Astrocyte (in vitro differentiated cells and primary cell): ENCODE results near the gene PDE4C. TPM values are rescaled to one million over a fixed set of nuclear protein-coding genes. Genes with fewer than 3 reads are reported as not detected.

Experiments used
- DNase-seq: peaks from one replicate; pipeline ENCODE4 v3.0.0-alpha.2; 2010; ENCODE audit warnings: low read depth
- FAIRE-seq: peaks from 2 replicates; lab custom pipeline; 2011; peaks lifted over from hg19 to GRCh38; lab: Jason Lieb, UNC
- H2AFZ ChIP-seq: 2 replicates; pipeline ENCODE4 v1.6.0; 2012; ENCODE audit warnings: low read depth, low read length, inconsistent platforms
- H3K27ac ChIP-seq: 2 replicates; pipeline ENCODE4 v1.5.1; 2011; ENCODE audit warnings: low read depth, low read length, inconsistent platforms
- H3K27me3 ChIP-seq: 2 replicates; pipeline ENCODE4 v1.6.0; 2011; ENCODE audit warnings: low read length, inconsistent platforms; ENCODE audit not compliant: insufficient read depth
- H3K36me3 ChIP-seq: 2 replicates; pipeline ENCODE4 v1.5.1; 2011; ENCODE audit warnings: low read length, inconsistent platforms; ENCODE audit not compliant: insufficient read depth
- H3K4me1 ChIP-seq: 2 replicates; pipeline ENCODE4 v1.5.1; 2011; ENCODE audit warnings: low read length, inconsistent platforms; ENCODE audit not compliant: insufficient read depth
- H3K4me2 ChIP-seq: 2 replicates; pipeline ENCODE4 v1.6.0; 2012; ENCODE audit warnings: low read length, inconsistent platforms
- H3K4me3 ChIP-seq: 2 replicates; pipeline ENCODE4 v1.5.1; 2011; ENCODE audit warnings: low read depth, mild to moderate bottlenecking, low read length, inconsistent platforms; ENCODE audit not compliant: insufficient read depth
- H3K79me2 ChIP-seq: 2 replicates; pipeline ENCODE4 v1.6.0; 2012; ENCODE audit warnings: mild to moderate bottlenecking, low read length, inconsistent platforms; ENCODE audit not compliant: insufficient read depth
- H3K9ac ChIP-seq: 2 replicates; pipeline ENCODE4 v1.6.0; 2012; ENCODE audit warnings: mild to moderate bottlenecking, low read length, inconsistent platforms
- H3K9me3 ChIP-seq: 2 replicates; pipeline ENCODE4 v1.5.1; 2012; ENCODE audit warnings: low read depth, mild to moderate bottlenecking, low read length, inconsistent platforms; ENCODE audit not compliant: insufficient read depth
- H4K20me1 ChIP-seq: 2 replicates; pipeline ENCODE4 v1.6.0; 2012; ENCODE audit warnings: low read length, inconsistent platforms; ENCODE audit not compliant: insufficient read depth
- H3K27ac Mint-ChIP-seq: one replicate; pipeline ENCODE4 v1.8.0; 2021; ENCODE audit warnings: mild to moderate bottlenecking, mixed read lengths; ENCODE audit not compliant: unreplicated experiment
- H3K27me3 Mint-ChIP-seq: one replicate; pipeline ENCODE4 v1.8.0; 2021; ENCODE audit warnings: low read depth, mixed read lengths; ENCODE audit not compliant: unreplicated experiment
- H3K36me3 Mint-ChIP-seq: one replicate; pipeline ENCODE4 v1.8.0; 2021; ENCODE audit warnings: low read depth, mixed read lengths; ENCODE audit not compliant: unreplicated experiment
- H3K4me1 Mint-ChIP-seq: one replicate; pipeline ENCODE4 v1.8.0; 2021; ENCODE audit warnings: low read depth, mixed read lengths; ENCODE audit not compliant: unreplicated experiment
- H3K4me3 Mint-ChIP-seq: one replicate; pipeline ENCODE4 v1.8.0; 2021; ENCODE audit warnings: mild to moderate bottlenecking, moderate library complexity, mixed read lengths; ENCODE audit not compliant: unreplicated experiment
- H3K9me3 Mint-ChIP-seq: one replicate; pipeline ENCODE4 v1.8.0; 2021; ENCODE audit warnings: mild to moderate bottlenecking, mixed read lengths; ENCODE audit not compliant: unreplicated experiment
- EZH2 ChIP-seq: IDR thresholded peaks from 2 replicates; pipeline ENCODE4 v1.6.1; 2012; ENCODE audit warnings: mild to moderate bottlenecking, low read length, inconsistent platforms; ENCODE audit not compliant: insufficient read depth
- total RNA-seq: library from RNA; stranded (reverse); gene quantifications from 2 replicates; pipeline ENCODE4 v1.2.1, GENCODE V29; 2021
- TF ChIP-seq, protein P1 (sequence below): IDR thresholded peaks from 2 replicates; pipeline ENCODE4 v1.5.1; 2011; ENCODE audit warnings: low read depth, mild to moderate bottlenecking, inconsistent platforms, low read length, moderate library complexity; ENCODE audit not compliant: insufficient read depth

PDE4C gene
- total RNA-seq, 1 donor from 2014 or later = 0.64 TPM

DNA sequence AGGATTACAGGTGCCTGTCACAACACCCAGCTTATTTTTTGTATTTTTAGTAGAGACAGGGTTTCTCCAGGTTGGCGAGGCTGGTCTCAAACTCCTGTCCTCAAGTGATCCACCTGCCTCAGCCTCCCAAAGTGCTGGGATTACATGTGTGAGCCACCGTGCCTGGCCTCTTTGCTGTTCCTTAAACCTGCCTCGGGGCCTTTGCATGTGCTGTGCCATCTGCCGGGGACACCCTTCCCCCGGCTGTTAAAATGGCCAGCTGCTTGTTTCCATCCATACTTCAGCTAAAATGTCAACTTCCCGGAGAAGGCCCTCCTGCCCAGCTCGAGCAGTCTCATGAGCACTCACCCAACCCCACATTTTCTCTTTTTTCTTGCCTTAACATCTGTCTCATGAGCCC is 19.1 kb upstream of the PDE4C start:
- no peak overlapping the region for H3K27ac Mint-ChIP-seq
- TF ChIP-seq, protein P1, sequence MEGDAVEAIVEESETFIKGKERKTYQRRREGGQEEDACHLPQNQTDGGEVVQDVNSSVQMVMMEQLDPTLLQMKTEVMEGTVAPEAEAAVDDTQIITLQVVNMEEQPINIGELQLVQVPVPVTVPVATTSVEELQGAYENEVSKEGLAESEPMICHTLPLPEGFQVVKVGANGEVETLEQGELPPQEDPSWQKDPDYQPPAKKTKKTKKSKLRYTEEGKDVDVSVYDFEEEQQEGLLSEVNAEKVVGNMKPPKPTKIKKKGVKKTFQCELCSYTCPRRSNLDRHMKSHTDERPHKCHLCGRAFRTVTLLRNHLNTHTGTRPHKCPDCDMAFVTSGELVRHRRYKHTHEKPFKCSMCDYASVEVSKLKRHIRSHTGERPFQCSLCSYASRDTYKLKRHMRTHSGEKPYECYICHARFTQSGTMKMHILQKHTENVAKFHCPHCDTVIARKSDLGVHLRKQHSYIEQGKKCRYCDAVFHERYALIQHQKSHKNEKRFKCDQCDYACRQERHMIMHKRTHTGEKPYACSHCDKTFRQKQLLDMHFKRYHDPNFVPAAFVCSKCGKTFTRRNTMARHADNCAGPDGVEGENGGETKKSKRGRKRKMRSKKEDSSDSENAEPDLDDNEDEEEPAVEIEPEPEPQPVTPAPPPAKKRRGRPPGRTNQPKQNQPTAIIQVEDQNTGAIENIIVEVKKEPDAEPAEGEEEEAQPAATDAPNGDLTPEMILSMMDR = no peak
- TF ChIP-seq EZH2 = no peak
- H3K4me1 ChIP-seq = no peaks in the 10 kb centered on the region
- FAIRE-seq = no peak
- H3K4me3 ChIP-seq = no peak overlapping the region
- H3K36me3 ChIP-seq = no peaks in the 10 kb centered on the region
- no peaks in the 10 kb centered on the region for H3K79me2 ChIP-seq
- no peak overlapping the region for H3K27ac ChIP-seq
- no peak overlapping the region for H3K9ac ChIP-seq
- no peaks in the 10 kb centered on the region for H3K9me3 Mint-ChIP-seq
- no peak overlapping the region for H3K4me3 Mint-ChIP-seq
- H3K27me3 Mint-ChIP-seq = peaks cover 30% of the 10 kb centered on the region
- H2AFZ ChIP-seq = no peak overlapping the region
- no peaks in the 10 kb centered on the region for H4K20me1 ChIP-seq
- DNase-seq = no peak
- H3K36me3 Mint-ChIP-seq = no peaks in the 10 kb centered on the region
- no peak overlapping the region for H3K4me2 ChIP-seq
- peaks cover 2% of the 10 kb centered on the region for H3K27me3 ChIP-seq
- H3K9me3 ChIP-seq = peaks cover 4% of the 10 kb centered on the region
- H3K4me1 Mint-ChIP-seq = no peaks in the 10 kb centered on the region

DNA sequence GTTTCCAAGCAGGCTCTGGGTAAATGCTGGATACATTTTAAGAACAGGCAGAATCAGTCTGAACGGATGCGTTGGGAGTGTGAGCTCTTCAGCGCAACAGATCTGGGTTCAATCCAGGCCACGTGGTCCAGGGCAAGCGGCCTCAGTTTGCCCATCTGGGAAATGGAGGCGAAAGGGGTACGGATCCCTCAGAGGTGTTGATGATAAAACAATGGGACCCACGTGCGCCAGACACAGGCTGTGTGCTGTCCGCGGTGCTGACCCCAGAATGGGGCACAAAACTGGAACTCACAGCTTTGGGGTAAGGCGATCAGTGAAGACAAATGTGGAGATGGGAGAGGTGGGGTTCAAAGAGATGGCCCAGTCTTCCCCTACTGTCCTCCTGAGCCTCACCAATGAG is 13.1 kb upstream of the PDE4C start:
- no peaks in the 10 kb centered on the region for H3K4me1 ChIP-seq
- no peak overlapping the region for H3K4me3 ChIP-seq
- no peaks in the 10 kb centered on the region for H3K9me3 ChIP-seq
- H3K36me3 ChIP-seq = no peaks in the 10 kb centered on the region
- H3K27ac ChIP-seq = no peak overlapping the region
- H3K79me2 ChIP-seq = no peaks in the 10 kb centered on the region
- Mint-ChIP-seq H3K4me3 (no peak overlapping the region), H3K4me1 (no peaks in the 10 kb centered on the region), H3K27ac (no peak overlapping the region), H3K36me3 (no peaks in the 10 kb centered on the region), H3K27me3 (peaks cover 56% of the 10 kb centered on the region), H3K9me3 (peaks cover 2% of the 10 kb centered on the region)
- H3K4me2 ChIP-seq = no peak overlapping the region
- TF ChIP-seq, protein P1 = no peak
- TF ChIP-seq EZH2 = no peak
- no peak overlapping the region for H2AFZ ChIP-seq
- DNase-seq = no peak
- H4K20me1 ChIP-seq = no peaks in the 10 kb centered on the region
- no peak overlapping the region for H3K9ac ChIP-seq
- H3K27me3 ChIP-seq = peaks cover 5% of the 10 kb centered on the region
- no peak for FAIRE-seq

DNA sequence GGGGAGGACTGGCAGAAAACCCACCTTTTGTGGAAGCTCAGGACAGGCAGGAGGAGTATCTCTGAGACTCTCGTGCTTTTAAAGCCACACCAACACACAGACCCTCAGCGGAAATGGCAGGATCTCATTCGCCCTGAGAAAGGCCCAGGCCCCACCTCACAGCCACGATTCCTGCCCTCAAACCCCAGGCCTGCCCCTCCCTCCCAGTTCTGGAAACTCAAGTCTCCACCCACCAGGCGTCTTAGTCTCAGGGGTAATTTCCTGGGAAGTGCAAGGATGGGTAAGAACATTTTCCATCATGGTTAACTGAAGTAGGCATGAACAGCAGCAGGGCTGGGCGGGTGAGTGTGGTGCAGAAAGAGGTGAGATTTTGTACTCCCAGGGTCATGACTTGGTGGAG is 8.0 kb upstream of the PDE4C start:
- Histone ChIP-seq H2AFZ (no peak overlapping the region), H3K36me3 (no peaks in the 10 kb centered on the region), H3K4me3 (no peak overlapping the region), H3K27ac (no peak overlapping the region), H4K20me1 (no peaks in the 10 kb centered on the region), H3K27me3 (peaks cover 8% of the 10 kb centered on the region), H3K9ac (no peak overlapping the region), H3K4me1 (no peaks in the 10 kb centered on the region), H3K79me2 (no peaks in the 10 kb centered on the region), H3K9me3 (no peaks in the 10 kb centered on the region), H3K4me2 (no peak overlapping the region)
- Mint-ChIP-seq H3K36me3 (no peaks in the 10 kb centered on the region), H3K9me3 (peaks cover 5% of the 10 kb centered on the region), H3K27ac (no peak overlapping the region), H3K27me3 (peaks cover 47% of the 10 kb centered on the region), H3K4me3 (no peak overlapping the region), H3K4me1 (peaks cover 4% of the 10 kb centered on the region)
- DNase-seq (no peak), FAIRE-seq (no peak)
- TF ChIP-seq, protein P1 = no peak
- TF ChIP-seq EZH2 = no peak
